Caki2 (cell line): ENCODE data around the gene HUNK. TPM values are rescaled to one million over a fixed set of nuclear protein-coding genes. Genes with fewer than 3 reads are reported as not detected.

ENCODE experiments used
- DNase-seq: peaks from one replicate; pipeline ENCODE4 v3.0.0-alpha.2; 2015; ENCODE audit warnings: low read depth
- in situ Hi-C: cut with HindIII; loops from 2 replicates; pipeline ENCODE4 v1.10.0; 2016; ENCODE audit warnings: low sequenced_read_pairs, low pct_unique_long_range_greater_than_20kb, mixed read lengths
- total RNA-seq: library from RNA; depleted of rRNA; stranded (reverse); fragments of >200 nt; shearing (Covaris generic); gene quantifications from 2 replicates; pipeline ENCODE4 v1.2.3, GENCODE V29; 2014; ENCODE audit warnings: low replicate concordance; rRNA removed

HUNK gene
- total RNA-seq, 1 experiment from 2014 or later: 11.2 TPM

GRCh38 chr21:32048353-32048752, 175.5 kb downstream of the HUNK start:
- no peak for DNase-seq
- in situ Hi-C loops: no loop called here

Other genes with a start within 250 kb of the HUNK start
- gene SOD1, start 213.3 kb upstream of the HUNK start, total RNA-seq: 453 and 479 TPM in 2 replicates
- 0.98 and 1.9 TPM in 2 replicates for gene SCAF4, start 140.9 kb upstream of the HUNK start, total RNA-seq